HG03108 (cell line): ENCODE measurements around the gene PPIH.
A peak's percentile ranks its signal among the peaks of the same experiment; 100 is the strongest.
"Not testable (repeated sequence)": the region's sequence is repeated elsewhere in the genome, so short reads cannot be mapped to it uniquely, and the experiment has no call there.

Experiments used
- ATAC-seq: cut with Tn5 transposase; IDR thresholded peaks from one replicate; pipeline ENCODE4 v1.9.1; 2021; ENCODE audit warnings: moderate library complexity; ENCODE audit not compliant: unreplicated experiment

The PPIH gene

GRCh38 chr1:42681741-42682483 is 23.7 kb downstream of the PPIH start, which contains the start of gene YBX1:
Gene YBX1 (plus strand): TSS chr1:42682418. CDS start chr1:42682566, 148 bp downstream.
- peak; percentile 91 for ATAC-seq

- ATAC-seq = peak; percentile 4
Observed at GRCh38 chr1:42682484-42682738, 24.2 kb downstream of the PPIH start.

GRCh38 chr1:42682739-42683531 is 24.7 kb downstream of the PPIH start:
- ATAC-seq = peak; percentile 33

- ATAC-seq = no peak
Observed at GRCh38 chr1:42684139-42684538, 25.9 kb downstream of the PPIH start.

- no peak for ATAC-seq
Observed at GRCh38 chr1:42686418-42686817, 28.2 kb downstream of the PPIH start.

- no peak for ATAC-seq
Observed at GRCh38 chr1:42689912-42690311, 31.7 kb downstream of the PPIH start.

GRCh38 chr1:42690477-42691156 is 32.4 kb downstream of the PPIH start:
- ATAC-seq = no peak

GRCh38 chr1:42691157-42691498 is 32.9 kb downstream of the PPIH start:
- no peak for ATAC-seq

GRCh38 chr1:42692461-42692860 is 34.2 kb downstream of the PPIH start:
- ATAC-seq = no peak

- no peak for ATAC-seq
Observed at GRCh38 chr1:42692911-42693310, 34.7 kb downstream of the PPIH start.

GRCh38 chr1:42698081-42698813 is 40.0 kb downstream of the PPIH start:
- ATAC-seq = no peak

- ATAC-seq = no peak
Observed at GRCh38 chr1:42700006-42700405, 41.8 kb downstream of the PPIH start.

GRCh38 chr1:42703888-42704464 is 45.8 kb downstream of the PPIH start:
- no peak for ATAC-seq

GRCh38 chr1:42712808-42713207 is 54.6 kb downstream of the PPIH start:
- ATAC-seq = not testable (repeated sequence)

GRCh38 chr1:42713293-42713692 is 55.1 kb downstream of the PPIH start:
- no peak for ATAC-seq

- ATAC-seq = not testable (repeated sequence)
Observed at GRCh38 chr1:42714441-42714840, 56.2 kb downstream of the PPIH start.

GRCh38 chr1:42720868-42721267 is 62.6 kb downstream of the PPIH start:
- ATAC-seq = no peak

GRCh38 chr1:42721926-42722325 is 63.7 kb downstream of the PPIH start:
- no peak for ATAC-seq

- ATAC-seq = not testable (repeated sequence)
Observed at GRCh38 chr1:42722403-42722802, 64.2 kb downstream of the PPIH start.

- ATAC-seq = no peak
Observed at GRCh38 chr1:42723511-42723910, 65.3 kb downstream of the PPIH start.

GRCh38 chr1:42725820-42726219 is 67.6 kb downstream of the PPIH start:
- not testable (repeated sequence) for ATAC-seq
